OCI-LY3 (cell line): Measurements from ENCODE around the gene TRIO.

ENCODE experiments used
- H2AFZ ChIP-seq: fragments of 200-600, 300-600 bp; shearing (Covaris generic); 2 replicates; pipeline ENCODE4 v1.6.0; 2014; ENCODE audit warnings: antibody characterized with exemption, low read depth, low read length
- H3K27ac ChIP-seq: fragments of 200-600, 300-600 bp; sonication (generic); 2 replicates; pipeline ENCODE4 v1.5.1; 2014; ENCODE audit warnings: mild to moderate bottlenecking, low read length, moderate library complexity, mixed read lengths
- H3K27me3 ChIP-seq: fragments of 200-600, 300-600 bp; sonication (generic); 2 replicates; pipeline ENCODE4 v1.6.1; 2014; ENCODE audit warnings: low read depth, low read length, mixed read lengths
- H3K36me3 ChIP-seq: fragments of 200-600, 300-600 bp; sonication (generic); replicated peaks from 2 replicates; pipeline ENCODE3; 2014; ENCODE audit warnings: low read depth, low read length, mixed read lengths
- H3K4me1 ChIP-seq: fragments of 300-600, 200-600 bp; sonication (generic); 2 replicates; pipeline ENCODE4 v1.6.1; 2014; ENCODE audit warnings: low read length, mixed read lengths
- H3K4me2 ChIP-seq: fragments of 200-600, 300-600 bp; sonication (generic); 2 replicates; pipeline ENCODE4 v1.6.1; 2014; ENCODE audit warnings: low read length, mixed read lengths
- H3K4me3 ChIP-seq: fragments of 300-600, 200-600 bp; sonication (generic); 2 replicates; pipeline ENCODE4 v1.5.1; 2014; ENCODE audit warnings: antibody characterized with exemption, mild to moderate bottlenecking, low read length, moderate library complexity
- H3K79me2 ChIP-seq: fragments of 300-600, 200-600 bp; shearing (Covaris generic); 2 replicates; pipeline ENCODE4 v1.6.1; 2014; ENCODE audit warnings: mild to moderate bottlenecking, low read length, mixed read lengths
- H3K9ac ChIP-seq: fragments of 300-600, 200-600 bp; shearing (Covaris generic); 2 replicates; pipeline ENCODE4 v1.6.0; 2014; ENCODE audit warnings: mild to moderate bottlenecking, low read length, moderate library complexity
- H3K9me3 ChIP-seq: fragments of 200-600, 300-600 bp; shearing (Covaris generic); 2 replicates; pipeline ENCODE4 v1.6.1; 2014; ENCODE audit warnings: low read length, mixed read lengths; ENCODE audit not compliant: insufficient read depth
- H4K20me1 ChIP-seq: fragments of 200-600, 300-600 bp; sonication (generic); 2 replicates; pipeline ENCODE4 v1.6.1; 2016; ENCODE audit warnings: low read length, mixed read lengths; ENCODE audit not compliant: insufficient read depth
- CTCF ChIP-seq: fragments of 200-600, 300-600 bp; sonication (generic); IDR thresholded peaks from 2 replicates; pipeline ENCODE4 v1.5.1; 2014; ENCODE audit warnings: antibody characterized with exemption, low read length, low read depth
- EZH2phosphoT487 ChIP-seq: fragments of 200-600 bp; shearing (Covaris generic); IDR thresholded peaks from 2 replicates; pipeline ENCODE4 v1.6.1; 2018; ENCODE audit warnings: antibody characterized with exemption, mixed run types, low read depth

Gene TRIO

GRCh38 chr5:14254686-14255085 lies 111.5 kb downstream of the TRIO start:
- no peaks in the 10 kb centered on the region for H4K20me1 ChIP-seq
- TF ChIP-seq CTCF: no peak
- TF ChIP-seq EZH2phosphoT487: no peak

GRCh38 chr5:14256026-14256690 lies 113.0 kb downstream of the TRIO start:
- no peaks in the 10 kb centered on the region for H3K4me1 ChIP-seq
- no peak for TF ChIP-seq CTCF
- no peak for TF ChIP-seq EZH2phosphoT487
- H3K27ac ChIP-seq: no peak overlapping the region
- H3K4me2 ChIP-seq: no peak overlapping the region
- no peak overlapping the region for H3K4me3 ChIP-seq
- no peaks in the 10 kb centered on the region for H4K20me1 ChIP-seq
- H2AFZ ChIP-seq: no peak overlapping the region
- no peak overlapping the region for H3K9ac ChIP-seq
- H3K27me3 ChIP-seq: no peaks in the 10 kb centered on the region
- H3K9me3 ChIP-seq: no peaks in the 10 kb centered on the region
- H3K79me2 ChIP-seq: no peaks in the 10 kb centered on the region
- no peaks in the 10 kb centered on the region for H3K36me3 ChIP-seq

More at GRCh38 chr5:14254686-14255085, 111.5 kb downstream of the TRIO start:
- H2AFZ ChIP-seq: no peak overlapping the region
- H3K79me2 ChIP-seq: no peaks in the 10 kb centered on the region
- no peaks in the 10 kb centered on the region for H3K36me3 ChIP-seq
- H3K4me2 ChIP-seq: no peak overlapping the region
- H3K27me3 ChIP-seq: no peaks in the 10 kb centered on the region
- H3K27ac ChIP-seq: no peak overlapping the region
- no peaks in the 10 kb centered on the region for H3K9me3 ChIP-seq
- no peak overlapping the region for H3K9ac ChIP-seq
- H3K4me1 ChIP-seq: no peaks in the 10 kb centered on the region
- no peak overlapping the region for H3K4me3 ChIP-seq

GRCh38 chr5:14256756-14257393 lies 113.7 kb downstream of the TRIO start:
- no peak overlapping the region for H3K4me2 ChIP-seq
- H3K9ac ChIP-seq: no peak overlapping the region
- H3K36me3 ChIP-seq: no peaks in the 10 kb centered on the region
- no peaks in the 10 kb centered on the region for H4K20me1 ChIP-seq
- H2AFZ ChIP-seq: no peak overlapping the region
- no peak overlapping the region for H3K27ac ChIP-seq
- no peaks in the 10 kb centered on the region for H3K9me3 ChIP-seq
- no peaks in the 10 kb centered on the region for H3K79me2 ChIP-seq
- H3K4me3 ChIP-seq: no peak overlapping the region
- no peaks in the 10 kb centered on the region for H3K4me1 ChIP-seq
- H3K27me3 ChIP-seq: no peaks in the 10 kb centered on the region
- TF ChIP-seq EZH2phosphoT487: no peak
- TF ChIP-seq CTCF: no peak

GRCh38 chr5:14257995-14258403 lies 114.9 kb downstream of the TRIO start:
- no peak overlapping the region for H3K4me2 ChIP-seq
- H3K4me1 ChIP-seq: no peaks in the 10 kb centered on the region
- H3K79me2 ChIP-seq: no peaks in the 10 kb centered on the region
- H4K20me1 ChIP-seq: no peaks in the 10 kb centered on the region
- no peaks in the 10 kb centered on the region for H3K27me3 ChIP-seq
- no peak overlapping the region for H3K27ac ChIP-seq
- TF ChIP-seq CTCF (no peak), EZH2phosphoT487 (no peak)
- no peaks in the 10 kb centered on the region for H3K9me3 ChIP-seq
- no peak overlapping the region for H2AFZ ChIP-seq
- H3K36me3 ChIP-seq: no peaks in the 10 kb centered on the region
- H3K9ac ChIP-seq: no peak overlapping the region
- no peak overlapping the region for H3K4me3 ChIP-seq
